H1 (cell line): ENCODE measurements around the gene AATK. TPM values are rescaled to one million over a fixed set of nuclear protein-coding genes. Genes with fewer than 3 reads are reported as not detected.

Experiments used
- EP300 ChIP-seq, 2 experiments: IDR thresholded peaks; 1 replicate in 1 of 2; 2 replicates in 1 of 2; pipeline ENCODE4 v1.6.1; 2011 to 2012; ENCODE audit warnings: low read depth in 2 of 2, low read length in 2 of 2, mild to moderate bottlenecking in 2 of 2, borderline replicate concordance in 1 of 2, inconsistent platforms in 1 of 2, moderate library complexity in 1 of 2
- GABPA ChIP-seq: IDR thresholded peaks from 2 replicates; pipeline ENCODE4 v1.6.1; 2011; ENCODE audit warnings: mild to moderate bottlenecking, low read length, moderate library complexity, borderline replicate concordance; ENCODE audit not compliant: insufficient read depth
- MAX ChIP-seq: IDR thresholded peaks from 2 replicates; pipeline ENCODE4 v1.6.1; 2012; ENCODE audit warnings: inconsistent platforms
- POLR2A ChIP-seq, 2 experiments: IDR thresholded peaks; 1 replicate in 1 of 2; 2 replicates in 1 of 2; pipeline ENCODE4 v1.6.1; 2011; ENCODE audit warnings: low read depth in 2 of 2, low read length in 2 of 2, mild to moderate bottlenecking in 2 of 2; ENCODE audit errors: control extremely low read depth in 1 of 2
- SP4 ChIP-seq: IDR thresholded peaks from 2 replicates; pipeline ENCODE4 v1.6.1; 2012; ENCODE audit warnings: low read length, inconsistent platforms
- polyA plus RNA-seq, 7 experiments: library from polyadenylated mRNA; depleted of rRNA in 3 of 7; stranded (reverse) in 5 of 7; unstranded in 2 of 7; fragments of >200 nt in 5 of 7; fragments of 200-250 nt in 2 of 7; gene quantifications; 1 replicate in 5 of 7; 2 replicates in 1 of 7; 4 replicates in 1 of 7; pipeline versions ENCODE4 v1.2.1 to v1.2.3, GENCODE V29; 2011 to 2013; ENCODE audit warnings: missing spikeins in 2 of 7, mixed read lengths in 2 of 7
- total RNA-seq: library from RNA; stranded (reverse); fragmentation: NEBNext Ultra II Directional; extraction: Animal tissue kit (Norgen Biotek cat#: 25700); gene quantifications from 2 replicates; pipeline ENCODE4 v1.2.1, GENCODE V29; 2021

AATK gene
- total and polyA plus RNA-seq, 2 of the 8 experiments (the other 6 are each of a cell fraction or from before 2014, with no cell fraction given) = 1.7 to 3.5 TPM

GRCh38 chr17:81068411-81069134 lies 97.4 kb downstream of the AATK start (continued):
- TF ChIP-seq GABPA (no peak), MAX (no peak), POLR2A (IDR thresholded peaks at IDR 0.05; ENCODE audit: control extremely low read depth in 1 of 2, low read depth in 2 of 2, low read length in 2 of 2) (no peak), SP4 (no peak), EP300 (IDR thresholded peaks at IDR 0.05; ENCODE audit: borderline replicate concordance in 1 of 2, low read depth in 2 of 2, low read length in 2 of 2) (no peak)
